WTC11 (cell line): ENCODE results near the gene CHST15.

ENCODE experiments used
- AFF4 ChIP-seq: sonication (generic); formaldehyde crosslinking; IDR thresholded peaks from 2 replicates; pipeline ENCODE4 v1.8.1; 2023; ENCODE audit warnings: mild to moderate bottlenecking, missing genetic modification reagents, borderline replicate concordance
- CTCF ChIP-seq: fragments of 200-600 bp; IDR thresholded peaks from 2 replicates; pipeline ENCODE4 v1.8.0; 2022; ENCODE audit warnings: antibody characterized with exemption
- E2F1 ChIP-seq: sonication (generic); formaldehyde crosslinking; IDR thresholded peaks from 2 replicates; pipeline ENCODE4 v1.8.0; 2022; ENCODE audit warnings: mild to moderate bottlenecking, missing genetic modification reagents
- ETV6 ChIP-seq: sonication (generic); formaldehyde crosslinking; IDR thresholded peaks from 2 replicates; pipeline ENCODE4 v1.8.1; 2022; ENCODE audit warnings: mild to moderate bottlenecking, missing genetic modification reagents
- FOXJ3 ChIP-seq: sonication (generic); formaldehyde crosslinking; IDR thresholded peaks from 2 replicates; pipeline ENCODE4 v1.9.0; 2021; ENCODE audit warnings: missing genetic modification reagents, mild to moderate bottlenecking, borderline replicate concordance
- FOXP4 ChIP-seq: sonication (generic); formaldehyde crosslinking; IDR thresholded peaks from 2 replicates; pipeline ENCODE4 v1.8.0; 2022; ENCODE audit warnings: mild to moderate bottlenecking, missing genetic modification reagents
- GABPB1 ChIP-seq: sonication (generic); formaldehyde crosslinking; IDR thresholded peaks from 2 replicates; pipeline ENCODE4 v1.8.1; 2023; ENCODE audit warnings: mild to moderate bottlenecking, missing genetic modification reagents
- JUN ChIP-seq: sonication (generic); formaldehyde crosslinking; IDR thresholded peaks from 2 replicates; pipeline ENCODE4 v1.8.0; 2023; ENCODE audit warnings: mild to moderate bottlenecking, missing genetic modification reagents
- MAX ChIP-seq: sonication (generic); formaldehyde crosslinking; IDR thresholded peaks from 2 replicates; pipeline ENCODE4 v1.8.0; 2022; ENCODE audit warnings: mild to moderate bottlenecking, missing genetic modification reagents
- SP1 ChIP-seq: sonication (generic); formaldehyde crosslinking; conservative IDR thresholded peaks from 2 replicates; pipeline ENCODE4 v1.8.1; 2022; ENCODE audit warnings: missing genetic modification reagents
- TEAD4 ChIP-seq: sonication (generic); formaldehyde crosslinking; IDR thresholded peaks from 2 replicates; pipeline ENCODE4 v1.8.0; 2022; ENCODE audit warnings: mild to moderate bottlenecking, missing genetic modification reagents

GRCh38 chr10:124039483-124040013, 53.9 kb downstream of the CHST15 start:
- TF ChIP-seq E2F1 (CRISPR knock-in tag) (no peak), ETV6 (no peak), CTCF (no peak), GABPB1 (no peak), SP1 (CRISPR knock-in tag) (no peak), AFF4 (no peak), FOXP4 (CRISPR knock-in tag) (no peak), MAX (CRISPR knock-in tag) (no peak), JUN (CRISPR knock-in tag) (no peak), FOXJ3 (CRISPR knock-in tag) (no peak), TEAD4 (no peak)
